MCF 10A (cell line): Measurements from ENCODE around the gene OR2A25. TPM values are rescaled to one million over a fixed set of nuclear protein-coding genes. Genes with fewer than 3 reads are reported as not detected.

Experiments
- BruUV-seq: library from RNA; stranded (reverse); fragments of 400-500 nt; replicated peaks from 2 replicates; lab custom pipeline; 2021; lab: Mats Ljungman, UMichigan
- CTCF ChIA-PET: fragments of 300-600 bp; sonication (Branson Sonifier 250); formaldehyde crosslinking; extraction: SDS; loops from one replicate; lab custom pipeline; 2021; ENCODE audit warnings: antibody characterized with exemption, inconsistent platforms; lab: Yijun Ruan, JAX
- POLR2A ChIA-PET: fragments of 300-600, 350-650 bp; sonication (Branson Sonifier 250); formaldehyde crosslinking; extraction: SDS; loops from one replicate; lab custom pipeline; 2020; ENCODE audit warnings: antibody characterized with exemption, inconsistent platforms; lab: Yijun Ruan, JAX
- DNase-seq: peaks from one replicate; pipeline ENCODE4 v3.0.0-alpha.2; 2018; ENCODE audit not compliant: unreplicated experiment
- H3K27ac Mint-ChIP-seq: one replicate; pipeline ENCODE4 v1.8.0; 2022; ENCODE audit warnings: mild to moderate bottlenecking, low read depth, mixed read lengths; ENCODE audit not compliant: unreplicated experiment
- H3K27me3 Mint-ChIP-seq: one replicate; pipeline ENCODE4 v1.8.0; 2022; ENCODE audit warnings: mixed read lengths; ENCODE audit not compliant: insufficient read depth, unreplicated experiment
- H3K36me3 Mint-ChIP-seq: one replicate; pipeline ENCODE4 v1.8.0; 2022; ENCODE audit warnings: mild to moderate bottlenecking, moderate library complexity, mixed read lengths; ENCODE audit not compliant: insufficient read depth, unreplicated experiment
- H3K4me1 Mint-ChIP-seq: one replicate; pipeline ENCODE4 v1.8.0; 2022; ENCODE audit warnings: mixed read lengths; ENCODE audit not compliant: insufficient read depth, unreplicated experiment
- H3K4me3 Mint-ChIP-seq: one replicate; pipeline ENCODE4 v1.8.0; 2022; ENCODE audit warnings: mild to moderate bottlenecking, moderate library complexity, mixed read lengths; ENCODE audit not compliant: unreplicated experiment
- H3K9me3 Mint-ChIP-seq: one replicate; pipeline ENCODE4 v1.8.0; 2022; ENCODE audit warnings: mixed read lengths; ENCODE audit not compliant: unreplicated experiment
- intact Hi-C: fragments of 100-400 bp; cut with micrococcal nuclease; formaldehyde crosslinking; loops from 2 replicates; pipeline ENCODE4 v1.14.1; 2022
- total RNA-seq: library from RNA; stranded (reverse); gene quantifications from 2 replicates; pipeline ENCODE4 v1.2.3, GENCODE V29; 2022
- TF ChIP-seq, protein P1 (sequence below): fragments of 200-600 bp; IDR thresholded peaks from one replicate; pipeline ENCODE4 v1.8.0; 2022; ENCODE audit warnings: antibody characterized with exemption, mild to moderate bottlenecking; ENCODE audit not compliant: unreplicated experiment

OR2A25 gene
- total RNA-seq, 1 experiment from 2014 or later: not detected

DNA sequence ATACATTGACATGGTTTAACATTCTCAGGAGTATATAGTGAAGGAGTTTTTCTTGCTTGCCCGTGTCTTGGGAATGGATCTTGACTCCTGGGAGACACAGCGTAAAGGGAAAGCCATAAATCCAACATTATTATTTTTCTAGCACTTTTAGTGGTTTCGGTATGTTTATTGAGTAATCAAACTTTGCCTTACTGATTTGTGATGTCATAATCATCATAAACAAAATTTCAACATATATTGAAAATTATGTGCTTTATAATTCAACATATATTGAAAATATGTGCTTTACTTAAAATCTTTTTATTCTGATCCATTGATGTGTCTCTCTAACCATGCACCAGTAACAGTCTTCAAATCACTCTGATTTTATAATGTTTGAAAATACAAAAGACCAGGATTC, 41.1 kb upstream of the OR2A25 start:
- DNase-seq: no peak
- ChIA-PET POLR2A (interaction anchor here (0.6 to 1.6 kb wide), 3 partner anchors 15 to 378 kb away, joined by 3 to 4 read pairs (median 3); partner anchors contain the start of gene TCAF1), CTCF (interaction anchor here (0.6 to 1.5 kb wide), 4 partner anchors 100 to 292 kb away, joined by 3 to 8 read pairs (median 4); partner anchors contain the start of gene TCAF1)
- Mint-ChIP-seq H3K27me3 (peaks cover 34% of the 10 kb centered on the region), H3K27ac (no peak overlapping the region), H3K4me1 (no peaks in the 10 kb centered on the region), H3K9me3 (no peaks in the 10 kb centered on the region), H3K36me3 (no peaks in the 10 kb centered on the region), H3K4me3 (no peak overlapping the region)
- no TSS peak for BruUV-seq
- intact Hi-C loops: loop anchor here (5.0 to 10.0 kb wide), 2 partner anchors 54 to 99 kb away; no protein-coding TSS in a partner anchor
- TF ChIP-seq, protein P1, sequence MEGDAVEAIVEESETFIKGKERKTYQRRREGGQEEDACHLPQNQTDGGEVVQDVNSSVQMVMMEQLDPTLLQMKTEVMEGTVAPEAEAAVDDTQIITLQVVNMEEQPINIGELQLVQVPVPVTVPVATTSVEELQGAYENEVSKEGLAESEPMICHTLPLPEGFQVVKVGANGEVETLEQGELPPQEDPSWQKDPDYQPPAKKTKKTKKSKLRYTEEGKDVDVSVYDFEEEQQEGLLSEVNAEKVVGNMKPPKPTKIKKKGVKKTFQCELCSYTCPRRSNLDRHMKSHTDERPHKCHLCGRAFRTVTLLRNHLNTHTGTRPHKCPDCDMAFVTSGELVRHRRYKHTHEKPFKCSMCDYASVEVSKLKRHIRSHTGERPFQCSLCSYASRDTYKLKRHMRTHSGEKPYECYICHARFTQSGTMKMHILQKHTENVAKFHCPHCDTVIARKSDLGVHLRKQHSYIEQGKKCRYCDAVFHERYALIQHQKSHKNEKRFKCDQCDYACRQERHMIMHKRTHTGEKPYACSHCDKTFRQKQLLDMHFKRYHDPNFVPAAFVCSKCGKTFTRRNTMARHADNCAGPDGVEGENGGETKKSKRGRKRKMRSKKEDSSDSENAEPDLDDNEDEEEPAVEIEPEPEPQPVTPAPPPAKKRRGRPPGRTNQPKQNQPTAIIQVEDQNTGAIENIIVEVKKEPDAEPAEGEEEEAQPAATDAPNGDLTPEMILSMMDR: no peak

DNA sequence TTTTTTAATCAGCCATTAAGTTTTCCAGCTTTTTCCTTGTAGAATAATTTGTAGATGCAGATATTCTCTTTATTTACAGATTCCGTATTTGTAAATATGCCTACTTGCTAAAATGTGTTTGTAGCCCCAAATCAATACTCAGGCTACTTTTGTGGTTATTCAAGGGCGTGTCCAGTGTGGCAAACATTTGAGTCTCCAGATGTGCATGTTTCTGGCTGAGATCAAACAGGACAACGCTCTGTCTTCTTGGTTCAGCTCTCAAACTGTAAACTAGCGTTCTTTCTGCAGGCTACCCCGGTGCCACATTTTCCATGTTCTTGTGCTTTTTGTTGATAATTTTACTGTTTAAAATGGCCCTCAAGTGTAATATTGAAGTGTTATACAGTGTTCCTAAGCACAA, 37.1 kb upstream of the OR2A25 start:
- no peaks in the 10 kb centered on the region for H3K36me3 Mint-ChIP-seq

GRCh38 chr7:144032985-144033709, 36.5 kb upstream of the OR2A25 start:
- ChIA-PET POLR2A (interaction anchor here (0.6 kb wide), 1 partner anchor 133 kb away, joined by 3 read pairs; no protein-coding TSS in a partner anchor), CTCF (interaction anchor here (0.6 to 1.5 kb wide), 4 partner anchors 11 to 95 kb away, joined by 3 to 5 read pairs (median 3); no protein-coding TSS in a partner anchor)
- intact Hi-C loops: no loop called here
- Mint-ChIP-seq H3K4me1 (no peaks in the 10 kb centered on the region), H3K36me3 (no peaks in the 10 kb centered on the region), H3K27me3 (peaks cover 43% of the 10 kb centered on the region), H3K27ac (no peak overlapping the region), H3K4me3 (no peak overlapping the region), H3K9me3 (no peaks in the 10 kb centered on the region)
- BruUV-seq: no TSS peak
- TF ChIP-seq, protein P1: no peak
- no peak for DNase-seq

More for the DNA sequence above, 37.1 kb upstream of the OR2A25 start:
- no peak overlapping the region for H3K27ac Mint-ChIP-seq
- no peaks in the 10 kb centered on the region for H3K4me1 Mint-ChIP-seq
- TF ChIP-seq, protein P1: no peak
- no peak for DNase-seq
- no TSS peak for BruUV-seq
- CTCF ChIA-PET: interaction anchor here (0.6 to 1.5 kb wide), 4 partner anchors 10 to 64 kb away, joined by 3 to 5 read pairs (median 3); no protein-coding TSS in a partner anchor
- peaks cover 43% of the 10 kb centered on the region for H3K27me3 Mint-ChIP-seq
- H3K4me3 Mint-ChIP-seq: no peak overlapping the region
- POLR2A ChIA-PET: no interaction called here
- intact Hi-C loops: no loop called here
- H3K9me3 Mint-ChIP-seq: no peaks in the 10 kb centered on the region

DNA sequence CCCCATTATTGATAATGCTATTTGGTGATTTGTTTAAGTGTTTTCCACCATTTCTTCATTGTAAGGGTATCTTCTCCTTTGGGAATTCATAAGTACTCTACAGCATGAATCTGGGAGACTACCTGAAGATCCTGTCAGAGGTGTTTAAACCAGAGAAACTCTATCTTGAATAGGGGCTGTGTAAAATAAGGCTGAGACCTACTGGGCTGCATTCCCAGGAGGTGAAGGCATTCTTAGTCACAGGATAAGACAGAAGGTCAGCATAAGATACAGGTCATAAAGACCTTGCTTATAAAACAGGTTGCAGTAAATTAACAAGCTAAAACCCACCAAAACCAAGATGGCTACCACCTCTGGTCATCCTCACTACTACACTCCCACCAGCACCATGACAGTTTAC, 34.2 kb upstream of the OR2A25 start:
- Mint-ChIP-seq H3K9me3 (no peaks in the 10 kb centered on the region), H3K4me1 (no peaks in the 10 kb centered on the region), H3K36me3 (no peaks in the 10 kb centered on the region), H3K27me3 (peaks cover 40% of the 10 kb centered on the region), H3K4me3 (no peak overlapping the region), H3K27ac (no peak overlapping the region)
- DNase-seq: no peak
- BruUV-seq: no TSS peak
- intact Hi-C loops: no loop called here
- ChIA-PET POLR2A (no interaction called here), CTCF (interaction anchor here (1.0 kb wide), 1 partner anchor 11 kb away, joined by 3 read pairs; no protein-coding TSS in a partner anchor)
- TF ChIP-seq, protein P1: no peak
